GM21515 (cell line): ENCODE measurements around the gene HMCES.

ENCODE experiments used
- ATAC-seq: cut with Tn5 transposase; IDR thresholded peaks from one replicate; pipeline ENCODE4 v1.9.1; 2021; ENCODE audit not compliant: unreplicated experiment

HMCES gene

DNA sequence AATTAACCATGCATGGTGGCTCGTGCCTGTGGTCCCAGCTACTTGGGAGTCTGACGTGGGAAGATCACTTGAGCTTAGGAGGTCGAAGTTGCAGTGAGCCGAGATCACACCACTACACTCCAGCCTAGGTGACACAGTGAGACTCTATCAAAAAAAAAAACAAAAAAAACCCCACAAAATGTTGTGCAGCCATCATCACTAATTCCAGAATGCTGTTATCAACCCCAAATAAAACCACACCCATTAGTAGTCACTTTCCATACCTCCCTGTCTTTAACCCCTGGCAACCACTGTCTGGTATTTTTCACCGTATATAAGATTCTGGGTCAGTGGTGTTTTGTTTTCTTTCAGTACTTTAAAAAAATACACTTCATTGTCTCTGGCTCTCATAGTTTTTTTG lies 16.6 kb downstream of the HMCES start:
- no peak for ATAC-seq

- ATAC-seq: no peak
These were observed 25.7 kb downstream of the HMCES start for GRCh38 chr3:129304146-129304961.

DNA sequence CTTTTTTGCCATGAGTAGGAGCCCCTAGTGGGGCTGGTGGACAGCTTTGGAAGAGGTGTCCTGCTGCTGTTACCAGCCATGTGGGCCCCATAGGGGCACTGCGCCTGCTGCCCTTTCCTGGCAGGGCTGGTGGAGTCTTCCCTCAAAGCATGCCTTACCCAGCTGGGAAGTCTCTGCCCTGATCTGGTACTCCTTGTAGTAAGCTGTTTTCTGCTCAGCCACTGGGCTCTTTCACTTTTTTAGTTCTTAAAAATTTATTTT lies 26.2 kb downstream of the HMCES start:
- ATAC-seq: no peak

DNA sequence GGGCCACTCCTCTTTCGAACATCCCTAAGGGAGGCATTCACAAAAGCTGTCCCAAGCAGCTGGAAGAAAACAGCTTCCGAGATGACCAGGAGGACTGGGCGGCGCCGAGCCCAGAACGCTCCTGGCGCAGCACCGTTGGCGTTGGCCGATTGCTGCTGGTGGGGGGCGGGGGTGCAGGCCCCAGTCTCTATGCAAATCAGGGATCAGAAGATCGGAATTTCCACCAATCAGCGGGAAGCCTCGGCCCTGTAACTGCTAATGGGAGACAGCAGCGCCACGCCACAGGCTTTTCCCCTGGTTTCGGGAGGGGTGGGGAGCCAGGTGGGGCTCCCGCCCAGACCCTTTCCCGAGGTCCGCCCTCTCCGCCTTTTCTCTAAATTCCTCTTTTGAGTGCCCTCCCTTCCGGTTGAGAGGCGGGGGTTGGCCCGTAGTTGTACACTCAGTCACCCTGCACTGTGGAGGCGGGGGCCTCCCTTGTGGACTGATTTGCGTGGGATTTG lies 27.0 kb downstream of the HMCES start:
- no peak for ATAC-seq

DNA sequence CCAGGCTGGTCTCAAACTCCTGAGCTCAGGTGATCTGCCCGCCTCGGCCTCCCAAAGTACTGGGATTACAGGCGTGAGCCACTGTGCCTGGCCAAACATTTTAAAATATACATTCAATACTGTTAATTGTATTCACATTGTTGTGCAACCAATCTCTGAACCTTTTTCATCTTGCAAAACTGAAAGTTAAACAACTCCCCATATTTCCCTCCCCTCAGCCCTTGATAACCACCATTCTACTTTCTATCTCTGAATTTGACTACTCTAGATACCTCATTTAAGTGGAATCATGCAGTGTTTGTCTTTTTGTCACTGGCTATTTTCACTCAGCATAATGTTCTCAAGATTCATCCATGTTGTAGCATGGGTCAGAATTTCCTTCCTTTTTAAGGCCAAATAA lies 30.0 kb downstream of the HMCES start:
- ATAC-seq: no peak

DNA sequence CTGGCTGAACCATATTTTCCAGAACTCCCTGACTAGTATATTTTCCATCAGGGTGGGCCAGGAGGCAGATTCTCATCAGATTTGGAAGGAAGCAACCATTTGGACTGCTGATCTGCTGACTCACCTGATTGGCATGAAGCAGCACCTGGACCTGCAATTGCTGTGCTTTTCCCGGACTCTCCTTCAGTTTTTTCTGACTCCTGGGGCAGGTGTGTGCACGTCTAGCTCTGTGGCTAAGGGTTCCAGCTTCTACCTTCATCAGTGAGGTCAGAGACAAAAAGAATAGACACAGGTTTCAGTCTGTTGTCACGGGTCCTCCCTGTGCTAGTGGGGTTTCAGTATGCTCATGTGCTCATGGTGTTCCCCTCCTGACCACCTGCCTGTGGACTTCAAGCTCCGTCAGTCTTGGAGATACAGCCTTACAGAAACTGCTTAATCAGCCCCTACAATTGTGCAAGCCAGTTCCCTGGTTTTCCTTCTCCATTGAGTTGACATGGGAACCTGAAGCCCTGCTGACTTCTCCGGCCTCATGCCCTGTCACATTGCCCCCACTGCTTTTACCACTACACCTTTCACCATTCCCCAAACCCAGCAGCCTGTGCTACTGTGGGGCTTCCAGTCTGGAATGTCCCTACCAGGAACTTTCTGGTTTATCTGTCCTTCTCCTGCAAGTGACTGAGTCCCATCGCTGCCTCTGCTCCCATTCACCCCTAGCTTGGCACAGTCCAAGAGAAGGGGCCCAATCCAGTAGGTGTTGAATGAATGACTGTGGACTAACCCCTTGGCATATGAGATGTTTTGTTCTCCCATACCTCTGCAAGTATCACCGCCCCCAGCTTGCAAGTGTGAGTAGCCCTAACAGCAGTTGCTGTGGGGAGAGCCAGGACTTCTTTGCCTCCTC lies 31.7 kb downstream of the HMCES start:
- ATAC-seq: no peak

GRCh38 chr3:129311054-129311902 lies 32.6 kb downstream of the HMCES start:
- no peak for ATAC-seq

- ATAC-seq: no peak
These were observed 33.5 kb downstream of the HMCES start for GRCh38 chr3:129312021-129312639.

- ATAC-seq: no peak
These were observed 34.2 kb downstream of the HMCES start for GRCh38 chr3:129312671-129313414.

DNA sequence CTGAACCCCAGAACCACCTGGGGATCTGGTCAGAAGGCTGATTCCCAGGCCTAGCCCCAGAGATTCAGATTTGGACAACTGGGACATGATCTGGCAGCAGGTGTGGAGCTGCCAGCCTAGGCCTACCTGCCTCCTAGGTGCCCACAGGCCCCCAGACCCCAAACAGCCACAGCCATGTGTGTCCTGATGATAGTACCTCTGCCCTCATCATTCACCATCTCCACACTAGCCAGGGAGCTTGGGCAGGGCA lies 34.7 kb downstream of the HMCES start:
- no peak for ATAC-seq

DNA sequence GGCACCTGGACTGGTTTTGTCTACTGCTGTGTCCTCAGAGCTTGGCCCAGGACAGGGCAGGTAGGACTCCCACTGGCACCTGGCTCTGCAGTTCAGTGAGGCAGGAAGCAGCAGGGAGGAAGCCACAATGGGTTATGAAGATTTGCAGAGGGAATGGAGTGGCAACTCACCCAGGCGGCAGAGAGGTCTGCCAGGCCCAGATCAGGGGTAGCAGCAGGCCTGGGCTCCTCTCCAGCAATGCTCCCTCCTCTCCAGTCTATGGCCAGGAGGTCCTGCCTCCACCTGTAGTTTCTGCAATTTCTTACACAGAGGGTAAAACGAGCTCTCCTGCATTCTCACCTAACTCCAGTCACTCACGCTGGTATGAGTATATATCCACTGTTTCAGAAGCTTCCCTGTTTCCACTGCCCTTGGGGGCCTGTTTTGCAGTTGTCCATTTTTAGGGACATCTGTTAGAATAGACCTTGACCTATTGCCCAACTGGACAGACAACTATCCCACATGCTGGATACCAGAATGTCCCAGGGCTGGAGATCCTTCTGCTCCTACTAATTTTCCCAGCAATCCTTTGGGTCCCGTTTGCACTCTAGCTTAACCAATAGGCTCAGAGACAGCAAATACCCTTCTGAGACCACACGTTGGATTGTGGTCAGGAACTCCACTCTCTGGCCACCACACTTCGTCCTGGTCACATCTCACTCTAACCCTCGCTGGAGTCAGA lies 35.2 kb downstream of the HMCES start:
- no peak for ATAC-seq

DNA sequence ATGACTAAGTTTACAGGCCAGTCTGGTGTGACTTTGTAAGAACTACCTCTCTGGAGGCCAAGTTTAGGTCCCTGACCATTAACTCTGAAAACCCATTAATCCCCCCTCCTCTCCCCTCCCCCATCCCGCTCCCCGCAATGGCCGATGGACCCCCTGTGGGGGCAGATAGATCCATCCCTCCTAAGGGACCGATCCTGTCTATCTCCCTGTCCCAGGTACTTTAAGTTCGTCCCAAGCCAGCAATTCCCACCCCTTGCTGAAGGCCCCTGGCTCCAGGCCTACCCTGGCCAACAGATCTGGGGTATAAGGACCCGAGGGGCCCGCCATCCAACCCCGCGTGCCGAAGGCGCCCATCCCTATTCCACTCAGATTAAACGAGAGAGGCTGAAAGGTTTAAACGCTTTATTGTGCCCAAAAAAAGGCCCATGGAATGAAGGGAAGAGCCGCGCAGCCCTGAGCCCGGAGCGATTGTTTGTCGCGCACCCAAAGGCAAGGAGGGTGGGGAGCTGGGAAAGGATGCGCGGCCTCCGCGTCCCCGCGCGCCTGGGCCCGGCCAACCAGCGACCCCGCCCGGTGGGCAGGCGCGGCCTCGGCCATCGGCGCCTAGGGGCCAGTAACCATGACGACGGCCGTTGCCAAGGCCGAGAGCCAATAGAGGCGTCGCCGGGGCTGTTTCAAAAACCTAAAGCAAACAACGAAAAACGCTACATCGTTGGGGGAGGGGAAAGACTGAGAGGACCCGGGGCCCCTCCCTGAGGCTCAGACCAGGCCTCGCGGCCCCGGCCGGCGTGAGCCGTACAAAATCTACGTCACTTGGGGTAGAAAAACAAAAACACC lies 35.9 kb downstream of the HMCES start:
- ATAC-seq: no peak

- ATAC-seq: no peak
These were observed 36.7 kb downstream of the HMCES start for GRCh38 chr3:129315223-129315997.

DNA sequence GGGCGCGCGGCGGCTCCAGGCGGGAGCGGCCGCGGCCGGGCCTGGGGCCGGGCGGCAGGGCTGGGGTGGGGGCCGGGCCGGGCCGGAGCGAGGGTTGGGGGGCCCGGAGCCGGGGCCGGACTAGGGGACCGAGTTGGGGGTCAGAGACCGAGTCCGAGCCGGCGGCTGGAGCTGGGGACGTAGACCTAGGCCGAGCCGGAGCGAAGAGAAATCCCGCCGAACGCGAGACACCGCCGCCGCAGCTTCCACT lies 37.3 kb downstream of the HMCES start:
- ATAC-seq: no peak

DNA sequence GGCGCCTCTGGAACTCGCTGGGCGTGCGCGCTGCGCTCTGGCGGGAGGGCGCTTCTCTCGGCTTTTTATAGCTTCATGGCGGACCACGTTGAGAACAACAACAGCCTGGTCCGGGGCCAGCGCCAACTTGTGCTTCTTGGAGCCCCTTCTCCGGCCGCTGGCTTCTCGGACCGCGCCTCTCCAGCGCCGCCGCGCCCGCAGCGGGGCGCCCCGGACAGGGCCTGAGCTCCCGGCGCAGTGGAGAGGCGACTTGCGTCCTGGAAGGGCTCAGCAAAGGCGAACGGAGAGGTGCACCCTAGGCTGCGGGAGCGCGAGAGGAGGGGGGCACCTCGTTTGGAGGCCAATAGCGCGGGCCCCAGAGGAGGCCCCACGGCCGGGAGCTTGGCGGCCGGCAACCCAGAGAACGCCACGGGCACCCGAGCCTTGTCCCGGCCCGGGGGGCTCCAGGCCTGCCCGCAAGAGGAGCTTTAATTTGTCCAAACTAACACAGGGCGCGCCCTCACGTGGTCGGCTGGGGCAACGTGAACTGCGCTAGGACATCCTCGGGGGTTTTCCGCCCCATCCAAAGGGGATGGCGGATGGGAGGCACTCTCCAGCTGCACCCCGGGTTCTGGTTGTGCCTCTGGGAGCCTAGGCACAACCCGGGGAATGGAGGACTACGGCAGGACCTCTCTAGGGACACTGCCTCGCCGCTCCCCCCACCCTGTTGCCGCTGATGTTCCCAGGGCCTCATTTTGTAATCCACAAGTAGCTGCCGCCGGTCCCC lies 37.8 kb downstream of the HMCES start:
- peak; percentile 41 for ATAC-seq

- ATAC-seq: no peak
These were observed 38.5 kb downstream of the HMCES start for GRCh38 chr3:129317014-129317771.

DNA sequence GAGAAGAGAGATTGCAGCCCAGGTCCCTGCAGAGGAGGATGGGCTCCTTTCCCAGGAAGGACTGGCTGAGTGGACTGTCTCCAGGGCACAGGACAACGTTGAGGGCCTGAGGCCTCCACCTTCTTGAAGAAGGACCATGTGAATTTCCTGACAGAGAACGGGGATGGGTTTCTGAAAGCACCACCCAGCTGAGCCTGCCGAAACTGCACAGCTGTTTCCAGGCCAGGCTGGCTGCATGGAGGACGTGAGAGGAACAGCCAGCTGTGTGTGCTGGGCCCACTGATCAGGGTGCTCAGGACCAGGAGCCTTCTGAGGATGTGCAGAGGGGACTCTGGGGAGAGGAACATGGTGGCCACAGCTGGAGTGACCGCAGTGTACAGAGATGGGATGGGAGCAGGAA lies 39.2 kb downstream of the HMCES start:
- no peak for ATAC-seq
